ENCODE results near the gene CHADL. TPM values are rescaled to one million over a fixed set of nuclear protein-coding genes. Genes with fewer than 3 reads are reported as not detected.
A peak's percentile ranks its signal among the peaks of the same experiment; 100 is the strongest.

The CHADL gene
- total RNA-seq, 3 donors from 2014 or later, result 1.3 to 3.7 (median 1.4) TPM

DNA sequence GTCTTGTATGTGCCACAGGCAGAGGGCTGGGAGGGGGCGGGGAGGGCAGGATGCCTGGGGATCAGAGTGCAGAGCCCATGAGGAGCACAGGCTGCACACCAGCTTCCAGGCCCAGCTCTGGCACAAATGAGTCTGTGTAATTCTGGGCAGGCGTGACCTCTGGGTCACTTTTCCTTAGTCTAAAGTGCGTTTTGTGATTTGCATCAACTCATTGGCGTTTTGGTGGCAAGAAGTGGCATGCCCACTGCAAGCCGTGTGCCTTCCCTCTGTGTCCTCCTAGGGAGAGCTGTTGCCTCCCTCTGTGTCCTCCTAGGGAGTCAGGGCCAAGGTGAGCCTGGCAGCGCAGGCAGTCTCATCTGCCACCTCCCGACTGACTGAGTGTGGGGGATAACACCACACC, 17.2 kb downstream of the CHADL start:
- no peak for DNase-seq (ENCODE audit: low spot score in 2 of 2)
- H3K9me3 ChIP-seq, result no peaks in the 10 kb centered on the region
- intact Hi-C loops (cut with DNase I; ENCODE audit: low total_unique reads), result no loop called here
- peaks cover 8% of the 10 kb centered on the region for H3K36me3 ChIP-seq
- no peak overlapping the region for H3K27ac ChIP-seq
- H3K4me1 ChIP-seq, result no peaks in the 10 kb centered on the region
- no peak overlapping the region for H3K4me3 ChIP-seq
- no peaks in the 10 kb centered on the region for H3K27me3 ChIP-seq
- no peak for TF ChIP-seq POLR2AphosphoS5 (IDR thresholded peaks at IDR 0.05)
- TF ChIP-seq POLR2A (IDR thresholded peaks at IDR 0.05), result no peak
- TF ChIP-seq, protein P1, sequence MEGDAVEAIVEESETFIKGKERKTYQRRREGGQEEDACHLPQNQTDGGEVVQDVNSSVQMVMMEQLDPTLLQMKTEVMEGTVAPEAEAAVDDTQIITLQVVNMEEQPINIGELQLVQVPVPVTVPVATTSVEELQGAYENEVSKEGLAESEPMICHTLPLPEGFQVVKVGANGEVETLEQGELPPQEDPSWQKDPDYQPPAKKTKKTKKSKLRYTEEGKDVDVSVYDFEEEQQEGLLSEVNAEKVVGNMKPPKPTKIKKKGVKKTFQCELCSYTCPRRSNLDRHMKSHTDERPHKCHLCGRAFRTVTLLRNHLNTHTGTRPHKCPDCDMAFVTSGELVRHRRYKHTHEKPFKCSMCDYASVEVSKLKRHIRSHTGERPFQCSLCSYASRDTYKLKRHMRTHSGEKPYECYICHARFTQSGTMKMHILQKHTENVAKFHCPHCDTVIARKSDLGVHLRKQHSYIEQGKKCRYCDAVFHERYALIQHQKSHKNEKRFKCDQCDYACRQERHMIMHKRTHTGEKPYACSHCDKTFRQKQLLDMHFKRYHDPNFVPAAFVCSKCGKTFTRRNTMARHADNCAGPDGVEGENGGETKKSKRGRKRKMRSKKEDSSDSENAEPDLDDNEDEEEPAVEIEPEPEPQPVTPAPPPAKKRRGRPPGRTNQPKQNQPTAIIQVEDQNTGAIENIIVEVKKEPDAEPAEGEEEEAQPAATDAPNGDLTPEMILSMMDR (IDR thresholded peaks at IDR 0.05), result no peak

DNA sequence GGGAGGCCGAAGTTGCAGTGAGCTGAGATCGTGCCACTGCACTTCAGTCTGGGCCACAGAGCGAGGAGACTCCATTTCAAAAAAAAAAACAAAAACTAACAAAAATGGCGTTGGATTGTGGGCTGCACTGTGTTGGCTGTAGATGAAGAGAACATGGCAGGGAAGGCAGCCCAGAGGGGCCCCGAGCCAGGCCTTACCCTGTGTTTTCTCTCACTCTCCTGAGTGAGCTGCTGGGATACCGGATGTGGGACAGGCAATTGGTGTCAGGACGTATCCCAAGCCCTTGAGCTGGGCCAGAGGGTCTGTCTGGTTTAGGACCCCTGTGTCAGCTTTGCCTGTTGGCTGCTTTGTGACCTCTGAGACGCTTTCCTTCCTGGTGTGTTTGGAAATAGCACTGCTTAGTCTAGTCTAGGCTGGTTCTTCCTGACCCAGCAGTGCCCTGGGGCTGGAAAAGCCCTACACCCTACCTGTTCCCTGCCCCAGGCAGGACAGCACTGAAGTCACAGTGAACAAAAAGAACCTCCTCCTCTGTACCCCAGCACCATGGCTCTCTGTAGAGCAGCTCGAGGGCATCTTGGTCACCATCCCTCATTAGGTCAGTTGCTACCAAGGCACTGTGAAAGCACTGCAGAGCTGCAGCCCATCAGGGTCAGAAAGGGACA, 17.8 kb downstream of the CHADL start:
- intact Hi-C loops (cut with DNase I; ENCODE audit: low total_unique reads), result no loop called here
- H3K27me3 ChIP-seq, result no peaks in the 10 kb centered on the region
- no peaks in the 10 kb centered on the region for H3K9me3 ChIP-seq
- no peak overlapping the region for H3K27ac ChIP-seq
- DNase-seq (ENCODE audit: low spot score in 2 of 2), result no peak
- no peaks in the 10 kb centered on the region for H3K4me1 ChIP-seq
- peaks cover 8% of the 10 kb centered on the region for H3K36me3 ChIP-seq
- no peak for TF ChIP-seq POLR2A (IDR thresholded peaks at IDR 0.05)
- TF ChIP-seq, protein P1 (IDR thresholded peaks at IDR 0.05), result no peak
- H3K4me3 ChIP-seq, result no peak overlapping the region

DNA sequence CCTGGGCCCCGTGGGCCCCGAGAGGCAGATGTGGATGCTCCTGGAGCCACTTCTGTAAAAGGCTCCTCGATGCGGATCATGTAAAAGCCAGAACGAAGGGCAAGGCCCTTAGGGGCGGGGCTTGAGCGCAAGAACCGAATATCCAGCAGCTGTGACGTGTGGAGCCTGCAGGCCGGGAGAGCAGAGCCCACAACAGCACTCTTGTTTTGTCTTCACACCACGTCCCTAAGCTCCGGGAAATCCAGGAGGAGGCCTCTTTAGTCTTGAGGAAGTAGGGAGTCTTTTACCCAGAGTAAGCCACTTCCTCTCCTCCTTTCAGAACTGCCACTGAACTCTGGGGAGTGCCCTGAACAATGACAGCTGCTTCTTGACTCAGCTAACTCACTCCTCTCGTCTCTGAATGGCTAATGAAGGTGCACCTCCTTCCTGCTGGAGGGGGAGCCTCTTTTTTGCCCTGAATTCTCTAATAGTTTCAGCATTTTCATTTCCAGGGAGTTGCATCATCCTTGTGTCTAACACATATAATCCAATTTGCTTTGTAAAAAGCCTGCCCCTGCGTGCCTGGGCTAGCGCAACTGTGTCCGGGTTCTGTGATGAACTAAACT, 23.1 kb downstream of the CHADL start:
- Histone ChIP-seq H3K4me1 (no peaks in the 10 kb centered on the region), H3K9me3 (no peaks in the 10 kb centered on the region), H3K27me3 (no peaks in the 10 kb centered on the region), H3K36me3 (no peaks in the 10 kb centered on the region), H3K4me3 (peak overlapping the region in 1 of 3 donors; percentile 11), H3K27ac (peak overlapping the region; percentile 62 to 70)
- TF ChIP-seq, protein P1 (IDR thresholded peaks at IDR 0.05), result no peak
- TF ChIP-seq POLR2A (IDR thresholded peaks at IDR 0.05) (no peak), POLR2AphosphoS5 (IDR thresholded peaks at IDR 0.05) (no peak)
- intact Hi-C loops (cut with DNase I; ENCODE audit: low total_unique reads), result loop anchor here (10.0 kb wide), 1 partner anchor 117 kb away; no protein-coding TSS in a partner anchor
- peak in 1 of 2 donors; percentile 35 for DNase-seq (ENCODE audit: low spot score in 2 of 2)

DNA sequence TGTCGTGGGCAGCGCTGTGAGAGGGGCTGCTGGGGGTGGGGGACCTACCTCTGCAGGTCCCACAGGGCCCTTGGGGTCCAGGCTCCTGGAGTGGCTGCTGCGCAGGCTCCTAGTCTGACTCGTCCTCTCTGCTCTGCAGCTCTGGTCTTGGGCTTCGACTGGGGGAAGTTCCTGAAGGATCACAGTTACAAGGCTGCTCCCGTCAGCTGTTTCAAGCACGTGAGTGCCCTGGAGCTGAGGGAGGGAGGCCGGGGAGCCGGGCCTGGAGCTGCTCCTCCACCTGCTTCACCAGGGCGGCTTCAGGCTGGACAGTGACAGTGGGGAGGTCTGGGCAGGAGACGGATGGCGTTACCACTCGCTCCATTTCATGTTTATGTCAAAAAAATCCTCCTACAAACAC, 23.7 kb downstream of the CHADL start:
- Histone ChIP-seq H3K4me1 (no peaks in the 10 kb centered on the region), H3K9me3 (no peaks in the 10 kb centered on the region), H3K4me3 (no peak overlapping the region), H3K27me3 (no peaks in the 10 kb centered on the region), H3K27ac (peak overlapping the region; percentile 62 to 70), H3K36me3 (no peaks in the 10 kb centered on the region)
- DNase-seq (ENCODE audit: low spot score in 2 of 2), result no peak
- intact Hi-C loops (cut with DNase I; ENCODE audit: low total_unique reads), result loop anchor here (10.0 kb wide), 1 partner anchor 118 kb away; no protein-coding TSS in a partner anchor
- TF ChIP-seq POLR2A (IDR thresholded peaks at IDR 0.05) (no peak), POLR2AphosphoS5 (IDR thresholded peaks at IDR 0.05) (no peak)
- TF ChIP-seq, protein P1 (IDR thresholded peaks at IDR 0.05), result no peak

DNA sequence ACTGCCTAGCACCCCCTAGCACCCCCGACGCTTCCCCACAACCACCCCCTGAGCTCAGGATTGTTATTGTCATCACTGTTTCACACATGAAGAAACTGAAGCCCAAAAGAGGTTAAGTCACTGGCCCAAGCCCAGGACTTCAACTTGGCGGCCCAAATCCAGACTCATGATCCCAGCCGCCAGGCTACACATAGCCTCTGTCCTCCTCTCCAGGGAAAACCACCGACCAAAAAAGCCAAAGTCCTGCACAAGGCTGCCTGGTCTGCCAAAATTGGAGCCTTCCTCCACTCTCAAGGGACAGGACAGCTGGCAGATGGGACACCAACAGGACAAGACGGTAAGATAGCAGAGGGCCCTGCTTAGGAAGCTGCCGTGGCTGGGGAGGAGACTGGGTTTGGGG, 24.8 kb downstream of the CHADL start:
- DNase-seq (ENCODE audit: low spot score in 2 of 2), result no peak
- H3K27ac ChIP-seq, result no peak overlapping the region
- H3K27me3 ChIP-seq, result no peaks in the 10 kb centered on the region
- H3K9me3 ChIP-seq, result no peaks in the 10 kb centered on the region
- TF ChIP-seq POLR2A (IDR thresholded peaks at IDR 0.05), result no peak
- TF ChIP-seq POLR2AphosphoS5 (IDR thresholded peaks at IDR 0.05), result no peak
- TF ChIP-seq, protein P1 (IDR thresholded peaks at IDR 0.05), result no peak
- intact Hi-C loops (cut with DNase I; ENCODE audit: low total_unique reads), result loop anchor here (10.0 kb wide), 1 partner anchor 119 kb away; no protein-coding TSS in a partner anchor
- no peaks in the 10 kb centered on the region for H3K36me3 ChIP-seq
- no peak overlapping the region for H3K4me3 ChIP-seq
- no peaks in the 10 kb centered on the region for H3K4me1 ChIP-seq
